Keratinocyte (primary cell): ENCODE measurements around the gene SLC5A1. TPM values are rescaled to one million over a fixed set of nuclear protein-coding genes. Genes with fewer than 3 reads are reported as not detected.

Experiments used
- DNase-seq: peaks from one replicate; pipeline ENCODE4 v3.0.0-alpha.2; 2011; ENCODE audit warnings: low read depth, missing footprints, low spot score
- FAIRE-seq: peaks from 2 replicates; lab custom pipeline; 2011; peaks lifted over from hg19 to GRCh38; lab: Jason Lieb, UNC
- H2AFZ ChIP-seq: 2 replicates; pipeline ENCODE4 v1.6.0; 2012; ENCODE audit warnings: low read length, control low read depth, inconsistent platforms; ENCODE audit not compliant: control insufficient read depth
- H3K27ac ChIP-seq: 2 replicates; pipeline ENCODE4 v1.5.1; 2011; ENCODE audit warnings: low read length; ENCODE audit not compliant: control insufficient read depth, insufficient read depth
- H3K27me3 ChIP-seq: 3 replicates; pipeline ENCODE4 v1.6.0; 2011; ENCODE audit warnings: low read length; ENCODE audit not compliant: control insufficient read depth, insufficient read depth; ENCODE audit errors: extremely low read depth
- H3K36me3 ChIP-seq, 2 experiments: 2 replicates in 1 of 2; 3 replicates in 1 of 2; pipeline ENCODE4 v1.5.1; 2011; ENCODE audit warnings: low read length in 2 of 2, mild to moderate bottlenecking in 1 of 2; ENCODE audit not compliant: control insufficient read depth in 2 of 2, insufficient read depth in 2 of 2; ENCODE audit errors: extremely low read depth in 1 of 2
- H3K4me1 ChIP-seq: 3 replicates; pipeline ENCODE4 v1.5.1; 2011; ENCODE audit warnings: low read length; ENCODE audit not compliant: control insufficient read depth, insufficient read depth; ENCODE audit errors: extremely low read depth
- H3K4me2 ChIP-seq: 3 replicates; pipeline ENCODE4 v1.6.0; 2011; ENCODE audit warnings: low read depth, low read length; ENCODE audit not compliant: control insufficient read depth, insufficient read depth; ENCODE audit errors: extremely low read depth
- H3K4me3 ChIP-seq, 3 experiments: fragments of 200-600 bp in 1 of 3; sonication (generic) in 1 of 3; 2 replicates in 2 of 3; 3 replicates in 1 of 3; pipeline ENCODE4 v1.5.1; 2011 to 2016; ENCODE audit warnings: low read length in 3 of 3, mild to moderate bottlenecking in 3 of 3, control low read depth in 2 of 3, inconsistent platforms in 1 of 3, low read depth in 1 of 3, mixed read lengths in 1 of 3, mixed run types in 1 of 3, moderate library complexity in 1 of 3; ENCODE audit not compliant: control insufficient read depth in 2 of 3, insufficient read depth in 2 of 3; ENCODE audit errors: extremely low read depth in 1 of 3
- H3K79me2 ChIP-seq: 2 replicates; pipeline ENCODE4 v1.6.0; 2012; ENCODE audit warnings: low read length; ENCODE audit not compliant: control insufficient read depth, insufficient read depth
- H3K9ac ChIP-seq: 3 replicates; pipeline ENCODE4 v1.6.0; 2011; ENCODE audit warnings: low read length; ENCODE audit not compliant: control insufficient read depth, insufficient read depth; ENCODE audit errors: extremely low read depth
- H3K9me1 ChIP-seq: 3 replicates; pipeline ENCODE4 v1.6.0; 2011; ENCODE audit warnings: low read length; ENCODE audit not compliant: control insufficient read depth, insufficient read depth; ENCODE audit errors: extremely low read depth
- H3K9me3 ChIP-seq: 2 replicates; pipeline ENCODE4 v1.5.1; 2012; ENCODE audit warnings: low read depth, low read length; ENCODE audit not compliant: control insufficient read depth
- H4K20me1 ChIP-seq: 3 replicates; pipeline ENCODE4 v1.6.0; 2011; ENCODE audit warnings: low read length; ENCODE audit not compliant: control insufficient read depth, insufficient read depth; ENCODE audit errors: extremely low read depth
- CTCF ChIP-seq, 3 experiments: IDR thresholded peaks in 1 of 3; conservative IDR thresholded peaks in 1 of 3; optimal IDR thresholded peaks in 1 of 3; 2 replicates in 2 of 3; 3 replicates in 1 of 3; pipeline versions ENCODE3 to v1.5.1; 2011; ENCODE audit warnings: low read length in 3 of 3, mild to moderate bottlenecking in 3 of 3, moderate library complexity in 2 of 3, control low read depth in 1 of 3, inconsistent platforms in 1 of 3; ENCODE audit not compliant: insufficient read depth in 2 of 3; ENCODE audit errors: extremely low read depth in 1 of 3
- EZH2 ChIP-seq: IDR thresholded peaks from one replicate; pipeline ENCODE4 v1.6.1; 2012; ENCODE audit warnings: inconsistent platforms, mild to moderate bottlenecking, low read length, moderate library complexity
- dilution Hi-C: fragments of 300-500 bp; cut with MboI; formaldehyde crosslinking; loops from one replicate; pipeline ENCODE4 v1.7.0; 2020; ENCODE audit warnings: low sequenced_read_pairs; ENCODE audit not compliant: extremely low pct_ligation_motif_present
- polyA plus RNA-seq, 5 experiments: library from polyadenylated mRNA; depleted of rRNA in 3 of 5; stranded (reverse) in 3 of 5; stranded (forward) in 1 of 5; unstranded in 1 of 5; fragments of >200 nt; gene quantifications; 1 replicate in 1 of 5; 2 replicates in 3 of 5; 3 replicates in 1 of 5; pipeline versions ENCODE4 v1.2.1 to v1.2.3, GENCODE V29; 2011 to 2012; ENCODE audit warnings: missing spikeins in 2 of 5, low read depth in 1 of 5, low replicate concordance in 1 of 5

The SLC5A1 gene
- polyA plus RNA-seq, 1 donor (not counting 4 experiments of a cell fraction or from before 2014, with no cell fraction given) = 2.0 TPM

- no peak for DNase-seq
- no peaks in the 10 kb centered on the region for H3K4me1 ChIP-seq
Measured at GRCh38 chr22:32123657-32124056, 80.6 kb downstream of the SLC5A1 start.

DNA sequence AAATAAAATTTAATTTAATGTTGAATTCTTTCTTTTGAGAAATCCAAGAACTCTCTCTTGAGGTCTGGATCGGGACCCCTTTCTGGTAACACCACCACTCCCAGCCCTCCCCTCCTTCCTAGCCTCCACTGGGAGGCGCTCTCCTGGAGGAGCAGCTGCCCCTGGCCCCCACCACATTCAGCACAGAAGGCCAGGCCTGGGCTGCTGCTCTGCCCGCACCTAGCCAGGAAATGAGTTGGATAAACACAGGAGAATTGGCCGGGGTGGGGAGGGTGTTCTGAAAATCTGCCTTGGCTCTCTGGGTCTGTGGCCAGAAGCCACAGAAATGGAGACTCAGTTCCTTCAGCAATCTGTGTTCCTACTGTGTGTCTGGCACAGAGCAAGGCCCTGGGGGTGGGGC lies 84.8 kb downstream of the SLC5A1 start:
- dilution Hi-C loops = no loop called here
- Histone ChIP-seq H3K4me2 (no peak overlapping the region), H3K9me1 (no peaks in the 10 kb centered on the region), H3K4me1 (no peaks in the 10 kb centered on the region), H3K79me2 (no peaks in the 10 kb centered on the region), H2AFZ (no peak overlapping the region), H4K20me1 (no peaks in the 10 kb centered on the region), H3K9ac (no peak overlapping the region), H3K27me3 (no peaks in the 10 kb centered on the region), H3K9me3 (no peaks in the 10 kb centered on the region), H3K27ac (no peak overlapping the region), H3K4me3 (no peak overlapping the region), H3K36me3 (no peaks in the 10 kb centered on the region)
- DNase-seq = no peak
- no peak for TF ChIP-seq CTCF (optimal IDR thresholded peaks at IDR 0.05 in 1 of 3, IDR thresholded peaks at IDR 0.05 in 1 of 3, conservative IDR thresholded peaks at IDR 0.05 in 1 of 3; ENCODE audit: extremely low read depth in 1 of 3, insufficient read depth in 2 of 3, low read length in 3 of 3)
- TF ChIP-seq EZH2 = no peak
- no peak for FAIRE-seq

More at GRCh38 chr22:32123657-32124056, 80.6 kb downstream of the SLC5A1 start:
- Histone ChIP-seq H3K27ac (no peak overlapping the region), H3K4me3 (no peak overlapping the region), H2AFZ (no peak overlapping the region), H3K79me2 (no peaks in the 10 kb centered on the region), H4K20me1 (no peaks in the 10 kb centered on the region), H3K36me3 (no peaks in the 10 kb centered on the region), H3K4me2 (no peak overlapping the region), H3K9me3 (no peaks in the 10 kb centered on the region), H3K9ac (no peak overlapping the region), H3K27me3 (no peaks in the 10 kb centered on the region), H3K9me1 (no peaks in the 10 kb centered on the region)
- no peak for FAIRE-seq
- TF ChIP-seq CTCF (optimal IDR thresholded peaks at IDR 0.05 in 1 of 3, IDR thresholded peaks at IDR 0.05 in 1 of 3, conservative IDR thresholded peaks at IDR 0.05 in 1 of 3; ENCODE audit: extremely low read depth in 1 of 3, insufficient read depth in 2 of 3, low read length in 3 of 3) = peak in 2 of 3 experiments; percentile 28 to 42
- TF ChIP-seq EZH2 = no peak
- dilution Hi-C loops = no loop called here
